Hematopoietic multipotent progenitor cell treated with erythropoietin and hydrocortisone succinate and interleukin-3 and kit ligand, for 15 days (in vitro differentiated cells): Measurements from ENCODE around the gene SLC9A9.
"Not testable (repeated sequence)": the region's sequence is repeated elsewhere in the genome, so short reads cannot be mapped to it uniquely, and the experiment has no call there.

Experiments used
- DNase-seq: peaks from one replicate; pipeline ENCODE4 v3.0.0-alpha.2; 2015; ENCODE audit warnings: low spot score

The SLC9A9 gene

DNA sequence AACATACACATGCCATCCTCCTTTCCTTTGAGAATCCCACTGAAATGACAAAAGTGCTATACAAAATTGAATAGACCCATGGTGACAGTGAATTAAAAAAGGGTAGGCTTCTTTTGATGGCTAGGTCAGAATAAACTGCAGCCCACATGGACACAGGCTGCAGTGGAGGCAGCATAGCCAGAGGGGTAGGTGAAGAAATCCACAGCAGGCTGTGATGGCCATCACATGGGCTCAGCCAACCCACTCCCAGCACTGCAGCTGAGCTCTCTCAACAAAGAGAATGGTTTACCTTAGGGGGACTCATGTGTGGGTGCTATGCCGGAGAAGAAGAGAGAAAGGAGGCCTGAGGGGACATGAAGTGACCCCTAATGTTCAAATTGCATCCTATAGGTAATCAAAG, 397.6 kb downstream of the SLC9A9 start:
- DNase-seq: no peak

DNA sequence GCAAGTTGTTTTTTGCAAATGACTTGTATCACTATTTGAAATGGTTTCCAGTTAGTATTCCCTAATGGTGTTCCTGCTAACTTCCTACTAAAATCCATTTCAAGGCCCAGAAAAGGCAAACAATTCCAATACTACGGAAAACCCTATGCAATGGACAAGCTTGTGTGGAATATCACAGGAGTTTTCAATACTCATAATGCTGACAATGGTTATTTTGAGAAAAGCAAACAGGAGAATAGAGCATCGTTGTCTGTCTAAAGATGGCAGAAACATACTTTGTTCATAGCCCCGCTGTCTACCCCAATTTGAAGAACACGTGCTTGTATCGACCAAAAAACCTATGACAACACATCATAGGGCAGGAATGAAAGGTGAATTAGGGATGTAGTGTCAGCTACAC, 400.8 kb downstream of the SLC9A9 start:
- no peak for DNase-seq

DNA sequence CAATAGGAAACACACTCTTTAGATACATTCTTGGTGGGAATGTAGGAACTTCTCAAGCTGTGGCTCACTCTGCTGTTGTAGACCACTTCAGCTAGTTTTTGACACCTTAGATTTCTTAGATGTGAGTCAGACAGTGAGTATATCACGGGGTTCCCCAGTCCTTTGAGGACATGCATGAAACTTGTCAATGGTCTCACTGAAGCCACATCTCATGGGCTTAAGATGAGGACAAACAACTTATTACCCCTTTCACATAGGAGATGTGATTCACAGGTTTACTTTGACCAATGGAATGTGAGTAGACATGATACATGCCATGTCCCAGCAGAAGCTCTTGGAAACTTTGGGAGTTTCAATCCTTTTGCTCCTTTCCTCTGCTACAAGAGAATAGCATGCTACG, 403.1 kb downstream of the SLC9A9 start:
- no peak for DNase-seq

DNA sequence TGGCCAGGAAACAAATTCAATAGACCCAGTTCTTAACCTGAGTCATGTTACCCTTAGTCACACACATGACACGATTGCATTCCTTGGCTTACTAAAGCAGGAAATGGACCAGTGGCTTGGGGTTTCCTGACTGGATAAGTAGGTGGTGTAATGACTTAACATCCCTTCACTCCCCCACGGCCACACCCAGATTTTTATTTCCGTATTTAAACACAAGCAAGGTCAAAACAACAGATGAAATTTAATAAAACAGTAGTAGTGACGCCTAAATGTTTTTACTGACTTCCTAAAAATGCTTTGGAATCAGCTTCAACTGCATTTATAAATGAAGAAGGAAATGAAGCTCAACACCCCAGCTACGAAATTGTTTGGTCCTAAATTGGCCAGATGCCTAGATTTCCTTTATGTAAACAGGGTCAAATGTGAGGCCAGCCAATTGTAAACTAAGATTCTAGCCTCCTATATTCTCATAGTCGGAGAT, 404.4 kb downstream of the SLC9A9 start:
- no peak for DNase-seq

DNA sequence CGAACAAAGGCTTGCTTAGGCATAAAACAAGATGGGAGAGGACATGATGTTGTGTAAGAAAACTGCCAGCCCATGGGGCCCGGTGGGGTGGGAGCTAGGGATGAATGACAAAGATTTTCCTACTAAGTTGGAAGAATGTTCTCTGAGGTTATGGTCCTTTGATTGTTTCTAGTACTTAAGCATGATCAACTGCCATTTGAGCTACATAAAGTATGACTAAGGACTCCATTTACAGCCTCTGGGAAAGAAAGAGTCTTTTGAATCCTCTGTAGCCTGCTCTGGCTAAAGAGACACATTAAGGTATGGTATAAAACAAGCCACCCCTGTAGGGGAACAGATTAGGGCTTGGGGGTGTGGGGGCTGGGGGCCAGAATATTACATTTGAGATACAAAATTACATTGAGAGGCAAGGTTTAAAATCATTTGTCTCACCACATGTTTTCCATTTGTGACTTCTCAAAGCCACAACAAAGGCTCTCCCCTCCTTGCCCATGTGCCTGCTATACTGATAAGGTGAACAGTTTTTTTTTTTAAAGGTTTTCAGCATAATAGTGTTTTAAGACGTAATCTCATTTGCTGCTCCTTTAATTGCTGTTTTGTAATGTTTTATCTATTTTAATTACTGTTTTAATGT, 405.3 kb downstream of the SLC9A9 start:
- DNase-seq: no peak

DNA sequence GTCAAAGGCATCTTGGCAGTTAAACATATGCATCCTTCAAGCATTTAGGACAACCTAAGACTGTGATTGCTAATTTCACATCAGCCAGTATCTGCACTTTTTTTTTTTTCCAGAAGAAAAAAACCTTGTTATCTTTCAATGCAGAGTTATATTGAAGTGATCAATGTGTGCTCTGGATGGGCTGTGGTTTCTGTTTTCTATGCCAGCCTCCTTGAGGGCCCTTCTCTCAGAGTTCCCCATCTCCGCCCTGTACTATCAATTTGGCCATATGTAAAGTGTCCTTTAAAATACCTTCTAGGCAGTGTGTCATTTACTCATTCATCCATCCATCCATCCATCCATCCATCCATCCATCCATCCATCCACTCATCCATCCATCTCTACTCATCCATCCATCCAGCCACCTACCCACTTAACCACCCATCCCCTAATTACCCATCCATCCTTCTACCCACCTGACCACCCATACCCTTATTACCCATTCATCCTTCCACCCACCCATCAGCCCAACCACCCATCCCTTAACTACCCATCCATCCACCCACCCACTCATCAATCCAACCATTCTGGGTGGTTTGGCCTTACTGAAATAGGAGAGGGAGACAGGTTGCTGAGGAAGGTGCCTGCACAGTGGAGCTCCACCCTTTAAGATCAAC, 406.6 kb downstream of the SLC9A9 start:
- no peak for DNase-seq

DNA sequence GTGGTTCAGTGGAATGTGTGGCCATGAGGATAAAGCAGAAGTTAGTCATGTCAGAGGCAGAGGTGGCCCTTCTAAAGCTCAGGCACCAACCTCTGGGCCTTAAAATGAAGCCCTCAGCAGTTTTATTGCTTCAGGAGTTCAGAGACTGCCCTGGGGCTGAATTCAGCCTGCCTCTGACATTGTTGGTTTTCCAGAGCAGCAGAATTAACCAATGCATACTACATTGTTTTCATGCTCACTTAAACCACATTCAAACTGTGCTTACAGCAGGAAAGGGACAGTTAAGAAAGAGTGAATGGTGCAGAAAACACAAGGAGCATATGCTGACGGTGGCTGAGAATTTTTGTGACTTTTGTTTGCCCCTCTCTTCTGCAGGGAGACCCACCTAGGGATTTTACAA, 408.5 kb downstream of the SLC9A9 start:
- no peak for DNase-seq

DNA sequence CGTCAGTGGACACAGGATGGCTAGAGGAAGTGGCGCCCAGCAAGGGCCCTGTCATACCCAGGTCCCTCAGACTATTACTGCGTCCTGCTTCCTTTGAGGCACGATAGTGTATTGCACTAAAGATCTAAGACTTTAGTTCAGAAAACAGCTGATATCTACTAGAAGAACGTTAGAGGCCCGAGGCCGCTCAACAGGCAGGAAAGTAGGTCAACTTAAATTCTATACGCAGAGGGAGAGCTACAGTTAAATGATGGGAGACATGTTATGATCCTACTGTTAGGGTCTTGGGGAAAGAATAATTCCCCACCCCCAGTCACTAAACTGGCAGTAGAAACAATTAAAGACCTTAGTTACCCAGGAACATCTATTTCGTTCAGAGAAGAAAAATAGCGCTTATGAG, 410.9 kb downstream of the SLC9A9 start:
- DNase-seq: no peak

DNA sequence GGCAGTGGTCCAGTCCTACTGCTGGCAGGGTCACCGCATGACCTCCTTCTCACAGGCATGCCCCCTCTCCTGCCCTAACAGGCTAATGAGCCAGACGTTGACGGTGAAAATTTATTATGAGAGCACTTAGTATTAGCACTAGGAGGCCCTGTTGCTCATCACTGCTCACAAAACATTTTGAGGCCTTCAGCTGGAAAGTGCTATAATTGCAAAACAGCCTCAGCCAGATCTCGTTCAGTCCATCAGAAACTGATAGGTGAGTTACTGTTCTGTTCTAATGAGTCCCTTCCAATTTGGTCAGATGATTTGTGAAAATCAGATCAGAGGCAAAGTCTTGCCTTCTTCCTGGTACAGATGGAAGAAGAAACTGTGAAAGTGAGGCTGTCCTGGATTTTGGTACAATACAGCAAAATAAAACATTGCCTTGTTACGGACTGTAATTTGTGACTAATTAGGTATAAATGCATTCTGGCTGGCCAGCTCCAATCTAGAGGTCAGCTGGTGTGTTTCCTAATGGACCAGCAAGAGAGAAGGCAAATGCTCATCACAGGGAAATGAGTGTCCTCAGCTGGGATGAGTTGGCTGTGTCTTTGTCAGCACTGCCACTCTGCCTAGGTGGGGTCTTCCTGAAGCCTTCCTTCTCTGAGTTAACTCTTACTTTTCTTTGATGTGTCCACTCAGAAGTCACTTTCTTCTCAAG, 411.9 kb downstream of the SLC9A9 start:
- no peak for DNase-seq

DNA sequence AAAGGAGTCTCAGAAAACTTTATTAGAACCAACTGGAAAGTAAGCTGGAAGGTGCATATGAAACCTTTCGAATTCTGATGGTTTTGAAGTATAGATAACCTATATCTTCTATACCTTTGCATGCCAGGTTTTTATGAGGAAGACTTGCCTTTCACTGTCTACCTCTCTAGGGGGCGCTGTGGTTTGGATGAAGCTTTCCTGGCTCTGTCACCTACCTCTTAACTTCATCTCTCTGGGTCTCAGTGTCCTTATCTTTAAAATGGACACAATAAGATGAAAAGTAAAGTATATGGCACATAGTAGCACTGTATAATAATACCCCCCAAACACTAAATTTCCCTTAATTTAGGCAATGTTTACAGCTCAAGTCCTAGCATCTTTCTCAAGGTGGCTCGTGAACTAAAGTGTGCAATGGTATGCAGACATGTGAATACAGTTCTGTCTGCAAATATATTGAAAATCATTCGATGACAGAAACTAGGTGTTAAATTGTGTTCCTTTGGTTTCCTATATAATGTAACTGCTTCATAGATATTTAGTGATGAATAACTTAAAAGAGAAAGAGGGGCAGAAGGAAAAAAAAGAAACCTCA, 414.4 kb downstream of the SLC9A9 start:
- peak; percentile 45 for DNase-seq

DNA sequence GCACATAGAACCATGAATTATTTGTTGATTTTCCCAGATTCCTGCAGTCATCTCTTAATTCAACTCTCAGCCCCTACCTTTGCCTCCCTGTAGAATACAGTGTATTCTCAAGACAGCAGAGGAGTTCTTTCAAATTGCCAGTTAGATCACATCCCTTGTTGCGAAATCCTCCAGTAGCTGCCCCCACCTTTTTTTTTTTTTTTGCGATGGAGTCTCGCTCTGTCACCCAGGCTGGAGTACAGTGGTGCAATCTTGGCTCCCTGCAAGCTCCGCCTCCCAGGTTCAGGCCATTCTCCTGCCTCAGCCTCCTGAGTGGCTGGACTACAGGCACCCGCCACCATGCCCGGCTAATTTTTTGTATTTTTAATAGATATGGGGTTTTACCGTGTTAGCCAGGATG, 417.0 kb downstream of the SLC9A9 start:
- DNase-seq: not testable (repeated sequence)

DNA sequence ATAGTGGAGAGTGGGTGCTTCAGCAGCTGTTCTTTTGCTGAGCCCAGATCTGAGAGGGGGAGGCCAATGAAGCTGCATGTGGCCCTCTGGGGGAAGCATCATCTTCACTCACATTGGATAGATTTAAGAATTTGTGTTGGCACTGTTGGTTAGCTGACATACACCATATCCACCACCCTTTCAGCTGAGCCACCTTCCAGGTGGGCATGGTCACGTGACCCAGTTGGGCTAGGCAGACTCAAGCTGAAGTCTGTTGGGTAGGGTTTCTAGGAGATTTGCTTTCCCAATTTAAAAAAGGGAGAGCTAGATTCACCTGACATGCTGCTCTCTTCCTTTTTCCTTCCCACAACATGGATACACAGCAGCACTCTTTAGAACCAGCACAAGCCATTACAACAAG, 417.7 kb downstream of the SLC9A9 start:
- no peak for DNase-seq

DNA sequence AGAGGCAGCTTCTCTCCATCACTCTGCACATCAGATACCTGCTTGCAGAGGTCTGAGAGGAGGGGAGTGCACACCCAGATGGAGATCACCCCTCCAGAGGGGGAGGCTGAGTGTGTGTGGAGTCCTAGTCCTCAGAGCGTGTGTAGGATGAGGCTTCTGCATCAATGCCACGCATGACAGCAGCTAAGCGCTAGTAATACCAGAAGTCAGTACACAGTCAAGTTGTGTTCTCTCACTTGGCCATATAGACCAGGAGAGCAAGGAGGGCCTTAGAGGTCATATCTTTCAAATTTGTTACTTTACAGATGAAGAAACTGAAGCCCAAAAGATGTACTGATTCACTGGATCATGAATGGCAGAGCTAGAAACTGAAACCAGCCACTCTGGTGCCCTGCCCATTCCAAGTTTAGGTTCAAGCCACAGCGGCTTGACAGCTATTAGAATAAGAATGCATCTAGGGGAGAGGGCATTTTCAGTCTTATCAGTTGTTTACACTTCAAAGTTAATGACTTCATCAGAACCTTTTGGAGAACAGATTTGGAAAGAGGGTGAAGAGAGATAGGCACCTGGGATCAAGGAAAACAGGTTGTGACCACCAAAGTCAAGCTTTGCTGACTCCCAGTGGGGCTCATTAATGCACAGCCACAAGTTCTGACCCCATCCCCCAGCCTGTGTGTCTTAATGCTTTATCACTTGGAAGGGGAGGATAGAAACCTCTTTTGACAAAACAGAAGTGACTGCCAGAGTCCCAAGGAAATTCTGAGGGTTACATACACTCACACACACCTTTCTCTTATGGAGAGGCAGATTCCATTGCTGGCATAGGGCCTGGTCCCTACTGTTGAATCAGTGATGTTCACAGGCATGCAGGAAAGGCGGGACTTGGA, 418.4 kb downstream of the SLC9A9 start:
- DNase-seq: no peak

DNA sequence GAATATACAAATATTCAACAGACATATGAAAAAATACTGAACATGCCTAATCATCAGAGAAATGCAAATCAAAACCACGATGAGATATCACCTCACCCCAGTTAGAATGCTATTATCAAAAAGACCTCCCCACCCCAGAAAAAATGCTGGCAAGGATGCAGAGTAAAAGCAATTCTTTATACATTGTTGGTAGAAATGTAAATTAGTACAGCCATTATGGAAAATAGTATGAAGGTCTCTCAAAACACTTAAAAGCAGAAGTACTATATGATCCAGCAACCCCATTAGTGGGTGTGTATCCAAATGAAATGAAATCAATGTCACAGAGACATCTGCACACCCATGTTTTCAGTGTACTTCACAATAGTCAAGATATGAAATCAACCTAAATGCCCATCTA, 420.0 kb downstream of the SLC9A9 start:
- no peak for DNase-seq

DNA sequence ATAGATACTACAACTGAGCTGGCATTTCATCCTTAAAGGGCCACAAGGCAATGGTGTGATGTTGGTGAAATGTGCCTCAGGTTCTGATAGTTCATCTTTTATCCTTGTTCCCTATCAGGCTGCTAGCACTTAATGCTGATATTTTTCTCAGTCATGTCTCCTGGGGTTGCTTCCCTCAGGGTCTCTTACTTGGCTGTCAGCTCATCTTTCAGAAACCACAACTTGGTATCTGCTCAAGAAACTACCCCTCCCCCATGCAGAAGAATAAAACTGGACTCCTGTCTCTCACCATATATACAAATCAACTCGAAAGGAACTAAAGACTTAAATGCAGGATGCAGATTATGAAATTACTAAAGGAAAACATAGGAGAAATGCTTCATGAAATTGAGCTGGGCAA, 420.6 kb downstream of the SLC9A9 start:
- no peak for DNase-seq

DNA sequence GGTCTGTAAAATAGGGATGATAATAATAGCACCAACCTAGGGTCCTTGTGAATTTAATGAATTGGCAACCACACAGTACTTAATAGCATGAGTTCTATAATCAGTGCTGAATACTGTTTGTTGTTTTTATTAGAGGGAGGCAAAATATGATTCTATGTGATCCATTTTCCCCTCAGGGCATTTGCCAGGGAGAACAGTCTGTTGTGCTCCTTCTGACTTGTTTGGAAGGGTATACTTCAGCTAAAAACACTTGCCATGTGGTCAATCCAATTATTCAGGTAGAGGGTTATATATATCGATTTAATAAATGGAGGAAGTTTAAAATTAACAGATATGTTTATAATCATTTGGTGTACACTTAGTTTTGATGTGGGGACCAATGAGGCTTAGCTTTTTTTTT, 423.4 kb downstream of the SLC9A9 start:
- DNase-seq: no peak

DNA sequence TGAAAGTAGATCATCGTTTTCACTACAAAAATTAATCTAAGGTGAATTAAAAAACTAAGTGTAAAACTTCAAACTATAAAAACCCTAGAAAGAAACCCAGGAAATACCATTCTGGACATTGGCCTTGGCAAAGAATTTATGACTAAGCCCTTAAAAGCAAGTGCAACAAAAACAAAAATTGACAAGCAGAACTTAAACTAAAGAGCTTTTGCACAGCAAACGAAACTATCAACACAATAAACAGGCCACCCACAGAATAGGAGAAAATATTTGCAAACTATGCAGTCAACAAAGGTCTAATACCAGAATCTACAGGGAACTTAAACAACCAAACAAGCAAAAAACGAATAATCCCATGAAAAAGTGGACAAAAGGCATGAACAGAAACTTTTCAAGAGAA, 426.7 kb downstream of the SLC9A9 start:
- DNase-seq: no peak

DNA sequence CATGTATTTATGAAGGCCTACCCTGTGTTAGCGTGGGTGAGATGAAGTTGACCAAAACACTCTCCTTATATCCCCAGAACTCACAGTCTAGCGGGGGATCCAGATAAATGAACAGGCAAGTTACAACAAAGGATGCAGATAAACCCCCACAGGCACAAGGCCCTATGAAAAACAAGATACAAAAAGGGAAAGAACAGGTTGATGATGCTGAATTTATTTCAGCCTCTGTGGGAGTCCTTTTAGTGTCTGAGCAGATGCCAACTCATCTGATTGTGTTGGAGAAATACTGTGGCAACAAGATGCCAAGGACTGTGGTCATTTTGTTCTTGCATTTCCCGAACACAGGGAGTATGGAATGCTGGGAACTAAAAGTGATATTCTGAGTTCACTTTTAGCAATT, 428.7 kb downstream of the SLC9A9 start:
- DNase-seq: no peak

DNA sequence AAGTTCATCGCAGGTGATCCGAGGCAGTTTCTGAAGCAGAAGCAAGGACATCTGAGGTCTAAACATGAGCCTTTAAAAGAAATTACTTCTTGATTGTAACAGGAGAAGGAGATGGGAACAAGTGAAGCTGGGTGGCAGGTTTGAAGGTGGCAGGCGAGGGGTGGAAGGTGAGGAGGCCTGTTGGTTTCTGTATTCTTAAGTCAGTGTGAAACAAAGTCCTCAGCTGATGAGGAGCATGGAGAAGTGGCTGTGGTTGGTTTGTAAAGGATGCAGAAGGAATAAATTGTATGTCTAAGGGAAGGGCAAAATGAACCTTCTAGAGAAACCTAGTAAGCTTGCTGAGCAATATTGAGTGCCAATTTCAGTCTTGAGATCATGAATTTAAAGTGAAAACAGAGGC, 429.9 kb downstream of the SLC9A9 start:
- DNase-seq: no peak

DNA sequence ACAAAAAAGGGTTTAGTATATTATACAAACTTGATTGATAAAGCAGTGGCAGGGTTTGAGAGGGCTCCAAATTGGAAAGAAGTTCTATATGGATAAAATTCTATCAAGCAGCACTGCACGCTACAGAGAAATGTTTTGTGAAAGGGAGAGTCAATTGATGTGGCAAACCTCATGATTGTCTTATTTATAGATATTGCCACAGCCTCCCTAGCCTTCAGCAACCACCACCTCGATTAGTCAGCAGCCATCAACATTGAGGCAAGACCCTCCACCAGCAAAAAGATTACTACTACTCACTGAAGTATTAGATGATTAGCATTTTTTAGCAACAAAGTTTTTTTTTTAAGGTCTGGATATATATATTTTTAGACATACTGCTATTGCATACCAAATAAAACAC, 432.0 kb downstream of the SLC9A9 start:
- no peak for DNase-seq

DNA sequence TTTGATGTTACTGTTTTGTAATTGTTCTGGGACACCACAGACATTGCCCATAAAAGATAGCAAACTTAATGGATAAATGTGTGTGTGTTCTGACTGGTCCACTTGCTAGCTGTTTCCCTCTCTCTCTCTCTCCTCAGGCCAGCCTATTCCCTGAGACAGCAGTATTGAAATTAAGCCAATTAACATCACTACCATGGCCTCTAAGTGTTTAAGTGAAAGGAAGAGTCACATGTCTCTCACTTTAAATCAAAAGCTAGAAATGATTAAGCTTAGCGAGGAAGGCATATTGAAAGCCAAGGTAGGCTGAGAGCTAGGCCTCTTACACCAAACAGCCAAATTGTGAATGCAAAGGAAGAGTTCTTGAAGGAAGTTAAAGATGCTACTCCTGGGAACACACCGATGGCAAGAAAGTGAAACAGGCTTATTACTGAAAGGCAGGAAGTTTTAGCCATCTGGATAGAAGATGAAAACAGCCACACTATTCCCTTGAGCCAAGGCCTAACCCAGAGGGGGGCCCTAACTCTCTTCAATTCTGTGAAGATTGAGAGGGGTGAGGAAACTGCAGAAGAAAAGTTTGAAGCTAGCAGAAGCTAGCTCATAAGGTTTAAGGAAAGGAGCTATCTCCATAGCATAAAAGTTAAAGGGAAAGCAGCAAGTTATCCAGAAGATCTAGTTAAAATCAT, 433.6 kb downstream of the SLC9A9 start:
- DNase-seq: no peak

DNA sequence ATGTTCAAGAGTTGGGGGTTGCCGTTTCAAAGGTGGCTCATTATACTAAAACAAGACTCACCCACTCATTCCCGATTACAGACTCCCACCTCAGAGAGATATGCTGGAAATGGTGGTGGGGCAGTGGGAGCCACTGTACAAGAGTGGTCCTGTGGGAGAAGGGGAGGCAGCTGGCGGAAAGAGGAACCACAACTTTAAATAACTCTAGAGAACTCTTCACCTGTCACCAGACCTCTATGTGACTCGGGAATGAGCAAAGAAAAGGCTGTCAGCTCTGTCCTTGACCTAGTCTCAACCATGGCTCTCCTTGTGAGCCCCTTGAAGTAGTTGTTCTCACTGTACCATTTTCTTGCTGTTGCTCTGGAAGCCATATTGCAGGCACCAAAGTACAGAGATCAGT, 434.9 kb downstream of the SLC9A9 start:
- no peak for DNase-seq
